Measurements from ENCODE around the gene NUMB. TPM values are rescaled to one million over a fixed set of nuclear protein-coding genes. Genes with fewer than 3 reads are reported as not detected.

The NUMB gene
- total RNA-seq, 1 experiment from 2014 or later: 75.2 TPM

DNA sequence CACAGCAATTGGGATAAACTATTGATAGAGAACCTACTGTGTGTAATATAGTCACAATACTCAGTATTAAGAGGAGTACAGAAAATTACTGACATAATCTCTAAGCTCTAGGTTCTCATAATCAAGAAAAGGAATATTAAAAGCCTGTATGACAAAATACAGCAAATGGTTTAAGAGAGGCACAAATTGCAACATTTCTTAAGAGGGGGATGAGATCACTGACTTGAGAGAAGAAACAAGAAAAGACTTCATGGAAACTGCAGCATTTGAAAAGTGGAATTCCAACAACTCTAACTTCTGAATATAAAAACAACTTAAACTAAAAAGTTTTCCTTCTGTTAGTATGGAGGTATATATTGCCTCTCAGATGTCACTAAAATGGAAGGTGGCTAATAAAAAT is 89.7 kb downstream of the NUMB start:
- DNase-seq: no peak
- no TSS peak for BruUV-seq (replicated peaks)
- Mint-ChIP-seq H3K4me3 (ENCODE audit: low read depth, unreplicated experiment) (no peak overlapping the region), H3K36me3 (ENCODE audit: insufficient read depth, unreplicated experiment) (no peaks in the 10 kb centered on the region), H3K4me1 (ENCODE audit: low read depth, unreplicated experiment) (no peaks in the 10 kb centered on the region), H3K9me3 (ENCODE audit: low read depth, unreplicated experiment) (no peaks in the 10 kb centered on the region), H3K27ac (ENCODE audit: unreplicated experiment) (no peak overlapping the region), H3K27me3 (ENCODE audit: unreplicated experiment) (no peaks in the 10 kb centered on the region)
- TF ChIP-seq, protein P1, sequence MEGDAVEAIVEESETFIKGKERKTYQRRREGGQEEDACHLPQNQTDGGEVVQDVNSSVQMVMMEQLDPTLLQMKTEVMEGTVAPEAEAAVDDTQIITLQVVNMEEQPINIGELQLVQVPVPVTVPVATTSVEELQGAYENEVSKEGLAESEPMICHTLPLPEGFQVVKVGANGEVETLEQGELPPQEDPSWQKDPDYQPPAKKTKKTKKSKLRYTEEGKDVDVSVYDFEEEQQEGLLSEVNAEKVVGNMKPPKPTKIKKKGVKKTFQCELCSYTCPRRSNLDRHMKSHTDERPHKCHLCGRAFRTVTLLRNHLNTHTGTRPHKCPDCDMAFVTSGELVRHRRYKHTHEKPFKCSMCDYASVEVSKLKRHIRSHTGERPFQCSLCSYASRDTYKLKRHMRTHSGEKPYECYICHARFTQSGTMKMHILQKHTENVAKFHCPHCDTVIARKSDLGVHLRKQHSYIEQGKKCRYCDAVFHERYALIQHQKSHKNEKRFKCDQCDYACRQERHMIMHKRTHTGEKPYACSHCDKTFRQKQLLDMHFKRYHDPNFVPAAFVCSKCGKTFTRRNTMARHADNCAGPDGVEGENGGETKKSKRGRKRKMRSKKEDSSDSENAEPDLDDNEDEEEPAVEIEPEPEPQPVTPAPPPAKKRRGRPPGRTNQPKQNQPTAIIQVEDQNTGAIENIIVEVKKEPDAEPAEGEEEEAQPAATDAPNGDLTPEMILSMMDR (IDR thresholded peaks at IDR 0.05; ENCODE audit: unreplicated experiment): no peak
- CTCF ChIA-PET: no interaction called here
- intact Hi-C loops (cut with micrococcal nuclease; ENCODE audit: unreplicated experiment): no loop called here

DNA sequence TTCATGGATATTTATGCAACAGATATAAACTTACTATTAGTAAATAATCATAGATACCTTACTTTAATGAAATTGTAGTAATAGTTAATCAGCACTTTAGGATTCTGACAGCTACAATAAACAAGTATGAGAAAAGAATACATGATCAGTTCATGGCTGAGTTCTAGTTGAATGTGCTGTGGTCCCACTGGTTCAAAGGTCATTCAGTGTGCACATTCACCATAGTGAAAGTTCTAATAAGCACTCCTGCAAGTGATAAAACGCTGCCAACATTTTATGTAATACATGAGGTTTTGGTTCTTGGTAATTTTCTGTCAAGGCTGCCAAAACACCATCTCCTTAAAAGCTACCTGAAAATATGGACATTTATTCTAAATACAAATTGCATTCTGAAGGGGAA is 92.6 kb downstream of the NUMB start:
- H3K4me1 Mint-ChIP-seq (ENCODE audit: low read depth, unreplicated experiment): no peaks in the 10 kb centered on the region
- no peaks in the 10 kb centered on the region for H3K36me3 Mint-ChIP-seq (ENCODE audit: insufficient read depth, unreplicated experiment)
- TF ChIP-seq, protein P1 (IDR thresholded peaks at IDR 0.05; ENCODE audit: unreplicated experiment): no peak
- no peaks in the 10 kb centered on the region for H3K9me3 Mint-ChIP-seq (ENCODE audit: low read depth, unreplicated experiment)
- BruUV-seq (replicated peaks): no TSS peak
- intact Hi-C loops (cut with micrococcal nuclease; ENCODE audit: unreplicated experiment): no loop called here
- H3K27ac Mint-ChIP-seq (ENCODE audit: unreplicated experiment): no peak overlapping the region
- CTCF ChIA-PET: no interaction called here
- DNase-seq: no peak
- no peak overlapping the region for H3K4me3 Mint-ChIP-seq (ENCODE audit: low read depth, unreplicated experiment)
- H3K27me3 Mint-ChIP-seq (ENCODE audit: unreplicated experiment): no peaks in the 10 kb centered on the region

DNA sequence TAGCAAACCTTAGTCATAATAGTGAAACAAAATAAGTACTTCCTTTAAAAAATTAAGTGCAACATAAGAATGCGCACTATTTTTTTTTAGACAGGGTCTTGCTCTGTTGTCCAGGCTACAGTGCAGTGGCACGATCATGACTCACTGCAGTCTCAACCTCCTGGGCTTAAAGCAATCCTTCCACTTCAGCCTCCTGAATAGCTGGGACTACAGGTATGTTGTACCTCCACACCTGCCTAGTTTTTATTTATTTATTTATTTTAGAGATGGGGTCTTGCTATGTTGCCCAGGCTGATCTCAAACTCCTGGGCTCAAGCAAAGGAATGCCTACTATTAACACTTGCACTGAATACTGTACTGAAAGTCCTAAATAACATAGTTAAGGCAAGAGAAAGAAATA is 93.8 kb downstream of the NUMB start:
- Mint-ChIP-seq H3K36me3 (ENCODE audit: insufficient read depth, unreplicated experiment) (no peaks in the 10 kb centered on the region), H3K9me3 (ENCODE audit: low read depth, unreplicated experiment) (no peaks in the 10 kb centered on the region), H3K4me1 (ENCODE audit: low read depth, unreplicated experiment) (no peaks in the 10 kb centered on the region), H3K27me3 (ENCODE audit: unreplicated experiment) (no peaks in the 10 kb centered on the region), H3K27ac (ENCODE audit: unreplicated experiment) (no peak overlapping the region), H3K4me3 (ENCODE audit: low read depth, unreplicated experiment) (no peak overlapping the region)
- CTCF ChIA-PET: no interaction called here
- TF ChIP-seq, protein P1 (IDR thresholded peaks at IDR 0.05; ENCODE audit: unreplicated experiment): no peak
- intact Hi-C loops (cut with micrococcal nuclease; ENCODE audit: unreplicated experiment): no loop called here
- DNase-seq: no peak
- no TSS peak for BruUV-seq (replicated peaks)

DNA sequence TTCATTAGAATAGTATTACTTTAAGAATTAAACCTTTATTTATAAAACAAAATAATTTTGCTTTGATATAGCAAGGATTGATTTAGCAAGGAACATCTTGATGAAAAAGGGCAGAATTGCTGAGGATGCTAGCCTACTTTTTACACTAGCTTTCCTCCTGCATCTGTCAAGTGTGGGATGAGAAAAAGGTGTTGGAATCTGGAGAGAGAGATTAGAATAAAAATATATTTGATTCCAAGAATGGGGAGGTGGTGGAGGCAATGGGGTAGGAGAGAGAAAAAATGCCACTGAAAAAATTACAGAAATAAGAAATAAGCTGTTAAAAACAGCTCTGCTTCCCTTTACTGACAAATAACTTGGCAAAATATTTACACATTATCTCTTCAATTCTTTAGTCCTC is 98.9 kb downstream of the NUMB start:
- H3K36me3 Mint-ChIP-seq (ENCODE audit: insufficient read depth, unreplicated experiment): peaks cover 4% of the 10 kb centered on the region
- CTCF ChIA-PET: no interaction called here
- DNase-seq: no peak
- no peaks in the 10 kb centered on the region for H3K4me1 Mint-ChIP-seq (ENCODE audit: low read depth, unreplicated experiment)
- H3K4me3 Mint-ChIP-seq (ENCODE audit: low read depth, unreplicated experiment): no peak overlapping the region
- no peak overlapping the region for H3K27ac Mint-ChIP-seq (ENCODE audit: unreplicated experiment)
- no peaks in the 10 kb centered on the region for H3K9me3 Mint-ChIP-seq (ENCODE audit: low read depth, unreplicated experiment)
- no TSS peak for BruUV-seq (replicated peaks)
- intact Hi-C loops (cut with micrococcal nuclease; ENCODE audit: unreplicated experiment): no loop called here
- no peaks in the 10 kb centered on the region for H3K27me3 Mint-ChIP-seq (ENCODE audit: unreplicated experiment)
- TF ChIP-seq, protein P1 (IDR thresholded peaks at IDR 0.05; ENCODE audit: unreplicated experiment): no peak

Data from Calu3 (cell line).